Subcutaneous adipose tissue (tissue), 4 donors: ENCODE measurements around the gene ENTREP3. TPM values are rescaled to one million over a fixed set of nuclear protein-coding genes. Genes with fewer than 3 reads are reported as not detected.

ENCODE experiments used
- total RNA-seq, 4 donors: library from RNA; depleted of rRNA; stranded (reverse); fragments of >200 nt; gene quantifications; one replicate each; pipeline ENCODE4 v1.1.0, GENCODE V29; 2016
- TF ChIP-seq, protein P1 (sequence below): fragments of 450-650 bp; IDR thresholded peaks from one replicate; pipeline ENCODE4 v1.5.1; 2016; ENCODE audit warnings: low read depth, mild to moderate bottlenecking, control low read depth, antibody characterized with exemption, moderate library complexity

The ENTREP3 gene
- total RNA-seq, 4 donors from 2014 or later = 5.4 to 20.3 (median 14.2) TPM

DNA sequence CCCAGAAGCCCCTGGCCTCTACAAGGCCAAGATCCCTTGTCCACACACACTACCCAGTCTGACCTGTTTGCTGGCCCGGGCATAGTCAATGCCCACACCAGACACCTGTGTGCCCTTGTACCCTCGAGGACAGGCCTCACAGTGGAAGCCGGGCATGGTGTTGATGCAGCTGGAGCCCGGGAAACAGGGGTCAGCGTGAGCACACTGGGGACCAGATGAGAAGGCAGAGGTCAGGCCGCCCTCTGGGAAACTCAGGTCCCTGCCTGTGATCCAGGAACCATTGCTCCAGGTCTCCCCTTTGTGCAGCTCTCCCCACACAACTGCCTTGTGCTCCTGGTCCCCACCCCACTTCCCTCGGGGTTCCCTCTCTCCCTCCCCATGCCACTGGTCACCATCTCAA is 53.1 kb downstream of the ENTREP3 start:
- TF ChIP-seq, protein P1, sequence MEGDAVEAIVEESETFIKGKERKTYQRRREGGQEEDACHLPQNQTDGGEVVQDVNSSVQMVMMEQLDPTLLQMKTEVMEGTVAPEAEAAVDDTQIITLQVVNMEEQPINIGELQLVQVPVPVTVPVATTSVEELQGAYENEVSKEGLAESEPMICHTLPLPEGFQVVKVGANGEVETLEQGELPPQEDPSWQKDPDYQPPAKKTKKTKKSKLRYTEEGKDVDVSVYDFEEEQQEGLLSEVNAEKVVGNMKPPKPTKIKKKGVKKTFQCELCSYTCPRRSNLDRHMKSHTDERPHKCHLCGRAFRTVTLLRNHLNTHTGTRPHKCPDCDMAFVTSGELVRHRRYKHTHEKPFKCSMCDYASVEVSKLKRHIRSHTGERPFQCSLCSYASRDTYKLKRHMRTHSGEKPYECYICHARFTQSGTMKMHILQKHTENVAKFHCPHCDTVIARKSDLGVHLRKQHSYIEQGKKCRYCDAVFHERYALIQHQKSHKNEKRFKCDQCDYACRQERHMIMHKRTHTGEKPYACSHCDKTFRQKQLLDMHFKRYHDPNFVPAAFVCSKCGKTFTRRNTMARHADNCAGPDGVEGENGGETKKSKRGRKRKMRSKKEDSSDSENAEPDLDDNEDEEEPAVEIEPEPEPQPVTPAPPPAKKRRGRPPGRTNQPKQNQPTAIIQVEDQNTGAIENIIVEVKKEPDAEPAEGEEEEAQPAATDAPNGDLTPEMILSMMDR = no peak

DNA sequence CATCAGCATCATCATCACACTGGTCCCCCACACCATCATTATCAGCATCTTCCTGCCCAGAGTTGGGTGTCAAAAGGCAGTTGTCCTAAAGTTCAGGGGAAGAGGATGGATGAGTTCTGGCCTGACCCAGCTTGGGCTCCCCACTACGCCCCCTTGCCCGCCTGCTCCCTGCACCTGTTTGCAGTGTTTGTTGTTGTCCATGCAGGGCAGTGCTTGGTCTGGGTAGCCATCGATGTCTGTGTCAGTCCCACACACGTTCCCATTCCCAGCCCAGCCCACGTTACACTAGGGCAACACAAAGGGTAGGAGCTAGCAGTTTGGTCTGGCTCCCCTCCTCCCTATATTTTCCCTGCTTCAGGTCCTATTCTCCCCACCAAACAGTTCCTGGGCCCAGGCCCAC is 54.4 kb downstream of the ENTREP3 start:
- TF ChIP-seq, protein P1 = no peak

DNA sequence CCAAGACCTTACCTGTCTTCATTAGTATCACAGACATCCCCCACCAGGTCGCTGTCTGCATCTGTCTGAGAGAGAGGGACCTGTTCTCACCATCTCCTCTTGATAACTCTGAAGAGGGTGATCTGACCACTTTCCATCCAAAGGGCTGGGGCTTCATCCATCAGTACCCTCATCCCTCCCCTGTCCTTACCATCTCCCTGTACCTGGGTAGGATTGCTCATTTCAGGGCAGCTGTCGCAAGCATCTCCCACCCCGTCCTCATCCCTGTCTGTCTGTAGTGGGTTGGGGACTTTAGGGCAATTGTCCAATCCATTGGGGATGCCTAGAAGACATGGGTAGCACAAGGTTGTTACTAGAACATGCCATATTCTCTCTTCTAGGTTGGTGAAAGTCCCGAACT is 55.5 kb downstream of the ENTREP3 start:
- TF ChIP-seq, protein P1 = no peak

DNA sequence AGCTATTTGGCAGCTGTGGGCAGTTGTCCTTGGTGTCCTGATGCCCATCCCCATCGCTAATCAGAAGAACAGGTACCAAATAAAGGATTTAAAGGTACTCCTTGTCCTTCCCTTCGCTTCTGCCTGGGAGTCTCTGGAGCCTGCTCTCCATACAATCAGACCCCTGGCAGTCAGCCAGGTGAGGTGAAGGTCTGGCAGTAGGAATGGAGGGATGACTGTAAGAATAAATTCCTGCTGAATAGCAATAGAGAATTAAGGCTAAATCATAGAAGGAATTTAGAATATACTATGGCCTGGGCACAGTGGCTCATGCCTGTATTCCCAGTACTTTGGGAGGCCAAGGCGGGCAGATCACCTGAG is 56.8 kb downstream of the ENTREP3 start:
- TF ChIP-seq, protein P1 = no peak

DNA sequence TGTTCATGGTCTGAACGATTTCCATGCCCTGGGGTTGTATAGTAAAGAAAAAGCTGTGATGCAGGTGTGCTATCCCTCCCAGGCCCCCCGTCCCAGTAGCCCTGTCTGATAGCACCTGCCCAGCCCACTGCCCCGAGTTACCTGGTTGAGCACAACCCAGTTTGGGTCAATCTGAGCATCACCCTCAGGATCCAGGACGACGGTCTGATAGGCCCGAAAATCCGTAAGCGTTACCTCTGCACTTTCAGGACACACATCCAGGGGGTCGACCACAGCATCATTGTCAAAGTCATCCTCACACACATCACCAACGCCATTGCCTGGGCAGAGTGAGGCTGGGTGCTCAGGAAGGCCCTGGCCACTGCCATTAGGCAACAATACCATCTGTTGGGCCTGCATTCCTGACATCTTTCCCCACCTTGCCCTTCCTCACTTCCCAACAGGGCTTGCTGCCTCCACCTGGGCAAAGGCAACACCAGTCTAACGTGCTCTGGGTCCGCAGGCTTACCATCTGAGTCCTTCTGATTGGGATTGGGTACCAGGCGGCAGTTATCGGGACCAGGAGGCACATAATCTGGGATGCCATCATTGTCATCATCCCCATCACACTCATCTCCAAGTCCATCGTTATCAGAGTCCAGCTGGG is 57.3 kb downstream of the ENTREP3 start:
- TF ChIP-seq, protein P1 = no peak

Other genes with a start within 250 kb of the ENTREP3 start
- gene DCST2, start 221.7 kb downstream of the ENTREP3 start, total RNA-seq = 1 to 10 TPM in 2 of 4 donors, under 1 TPM in 1, not detected in 1; 0.34 to 3.7 (median 2.6) TPM
- not detected for gene DCST1, start 221.7 kb downstream of the ENTREP3 start, total RNA-seq
- gene ADAM15, start 204.2 kb downstream of the ENTREP3 start, total RNA-seq = 100 to 1,000 TPM in 2 of 4 donors, 10 to 100 TPM in 2; 61.4 to 189 (median 87.5) TPM
- gene EFNA4, start 191.7 kb downstream of the ENTREP3 start, total RNA-seq = 1 to 10 TPM; 2.8 to 5.3 (median 3.7) TPM
- gene EFNA3, start 176.6 kb downstream of the ENTREP3 start, total RNA-seq = 1 to 10 TPM in 2 of 4 donors, under 1 TPM in 1, not detected in 1; 0.44 to 3.7 (median 1.7) TPM
- gene EFNA1, start 127.6 kb downstream of the ENTREP3 start, total RNA-seq = 10 to 100 TPM; 12.4 to 32.6 (median 16.8) TPM
- gene SLC50A1, start 119.6 kb downstream of the ENTREP3 start, total RNA-seq = 10 to 100 TPM; 21.2 to 34.2 (median 23.7) TPM
- 100 to 1,000 TPM in 1 of 4 donors, 10 to 100 TPM in 3; 61.4 to 120 (median 71.2) TPM for gene DPM3, start 115.0 kb downstream of the ENTREP3 start, total RNA-seq
- gene KRTCAP2, start 82.2 kb downstream of the ENTREP3 start, total RNA-seq = 100 to 1,000 TPM in 1 of 4 donors, 10 to 100 TPM in 3; 65.0 to 155 (median 81.9) TPM
- gene TRIM46, start 81.6 kb downstream of the ENTREP3 start, total RNA-seq = under 1 TPM in 3 of 4 donors, not detected in 1; 0.51 to 0.75 (median 0.66) TPM
- 10 to 100 TPM in 3 of 4 donors, 1 to 10 TPM in 1; 8.8 to 21.1 (median 15.6) TPM for gene THBS3, start 47.6 kb downstream of the ENTREP3 start, total RNA-seq
- gene MTX1, start 46.8 kb downstream of the ENTREP3 start, total RNA-seq = 10 to 100 TPM; 35.5 to 46.9 (median 40.8) TPM
- 10 to 100 TPM; 39.0 to 66.1 (median 44.8) TPM for gene SCAMP3, start 6.9 kb upstream of the ENTREP3 start, total RNA-seq
- gene CLK2, start 18.0 kb upstream of the ENTREP3 start, total RNA-seq = 10 to 100 TPM; 23.5 to 36.7 (median 26.3) TPM
- gene HCN3, start 22.0 kb upstream of the ENTREP3 start, total RNA-seq = 1 to 10 TPM in 3 of 4 donors, under 1 TPM in 1; 0.75 to 1.8 (median 1.1) TPM
- not detected for gene PKLR, start 46.0 kb upstream of the ENTREP3 start, total RNA-seq
- 100 to 1,000 TPM in 1 of 4 donors, 10 to 100 TPM in 3; 54.0 to 105 (median 81.6) TPM for gene FDPS, start 53.4 kb upstream of the ENTREP3 start, total RNA-seq
- gene RUSC1, start 65.4 kb upstream of the ENTREP3 start, total RNA-seq = 10 to 100 TPM in 3 of 4 donors, 1 to 10 TPM in 1; 4.6 to 14.4 (median 12.1) TPM